Mucosa of stomach (tissue), 1 donor: ENCODE results near the gene TPSD1.
"Not testable (repeated sequence)": the region's sequence is repeated elsewhere in the genome, so short reads cannot be mapped to it uniquely, and the experiment has no call there.

ENCODE experiments used
- H3K27me3 ChIP-seq: one replicate; pipeline ENCODE4 v1.7.0; 2013; ENCODE audit warnings: mild to moderate bottlenecking, low read length; ENCODE audit not compliant: control insufficient read depth, insufficient read depth
- H3K36me3 ChIP-seq: one replicate; pipeline ENCODE4 v1.7.0; 2013; ENCODE audit warnings: low read length; ENCODE audit not compliant: control insufficient read depth, insufficient read depth
- H3K4me1 ChIP-seq: one replicate; pipeline ENCODE4 v1.7.0; 2013; ENCODE audit warnings: mild to moderate bottlenecking, low read length; ENCODE audit not compliant: control insufficient read depth, insufficient read depth
- H3K4me3 ChIP-seq: one replicate; pipeline ENCODE4 v1.7.0; 2013; ENCODE audit warnings: low read length
- H3K9ac ChIP-seq: one replicate; pipeline ENCODE4 v1.7.0; 2013; ENCODE audit warnings: mild to moderate bottlenecking, low read length, moderate library complexity
- H3K9me3 ChIP-seq: one replicate; pipeline ENCODE4 v1.7.0; 2013; ENCODE audit warnings: mild to moderate bottlenecking, low read length, moderate library complexity; ENCODE audit not compliant: control insufficient read depth
- donor health status: Pancreatic carcinoma.

Gene TPSD1

DNA sequence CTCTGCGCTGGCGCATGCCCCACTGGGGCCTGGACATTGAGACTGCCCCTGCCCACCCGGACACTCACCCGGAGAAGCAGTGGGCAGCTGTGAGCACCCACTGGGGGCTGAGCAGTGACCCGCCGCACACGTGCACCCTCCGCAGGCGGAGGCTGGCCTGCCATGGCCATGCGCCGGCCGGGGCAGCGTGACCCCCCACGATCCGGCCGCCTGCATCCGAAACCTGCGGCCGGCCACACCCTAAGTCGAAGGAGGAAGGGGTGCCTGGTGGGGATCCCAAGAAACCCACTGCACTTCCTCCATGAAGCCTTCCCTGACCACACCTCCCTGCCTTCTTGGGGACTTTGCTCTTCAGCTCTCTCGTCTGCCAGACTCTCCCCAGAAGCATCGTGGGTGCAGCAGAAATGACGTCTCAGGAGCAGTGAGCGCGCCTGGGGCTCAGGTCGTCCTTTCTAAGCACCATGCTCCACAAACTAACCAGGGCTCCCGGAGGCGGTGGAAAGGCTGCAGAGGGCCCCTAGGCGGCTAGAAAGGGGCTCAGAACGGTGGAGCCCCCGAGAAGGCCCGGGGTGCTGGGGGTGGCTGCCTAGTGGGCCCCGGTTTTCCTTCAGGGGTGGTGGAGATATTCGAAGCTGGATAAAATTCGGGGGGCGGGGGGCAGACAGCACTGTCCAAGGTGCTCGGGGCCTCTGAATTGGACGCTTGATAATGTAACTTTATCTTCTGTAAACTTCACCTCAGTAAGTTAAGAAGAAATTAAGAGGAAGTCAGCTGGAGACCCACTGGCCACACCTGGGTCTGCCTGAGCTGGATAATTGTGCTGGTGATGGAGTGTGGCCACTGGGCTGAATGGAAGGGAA, 32.3 kb upstream of the TPSD1 start:
- no peaks in the 10 kb centered on the region for H3K36me3 ChIP-seq
- H3K9ac ChIP-seq, result no peak overlapping the region
- H3K4me1 ChIP-seq, result peaks cover 13% of the 10 kb centered on the region
- no peaks in the 10 kb centered on the region for H3K9me3 ChIP-seq
- H3K27me3 ChIP-seq, result no peaks in the 10 kb centered on the region
- H3K4me3 ChIP-seq, result no peak overlapping the region

DNA sequence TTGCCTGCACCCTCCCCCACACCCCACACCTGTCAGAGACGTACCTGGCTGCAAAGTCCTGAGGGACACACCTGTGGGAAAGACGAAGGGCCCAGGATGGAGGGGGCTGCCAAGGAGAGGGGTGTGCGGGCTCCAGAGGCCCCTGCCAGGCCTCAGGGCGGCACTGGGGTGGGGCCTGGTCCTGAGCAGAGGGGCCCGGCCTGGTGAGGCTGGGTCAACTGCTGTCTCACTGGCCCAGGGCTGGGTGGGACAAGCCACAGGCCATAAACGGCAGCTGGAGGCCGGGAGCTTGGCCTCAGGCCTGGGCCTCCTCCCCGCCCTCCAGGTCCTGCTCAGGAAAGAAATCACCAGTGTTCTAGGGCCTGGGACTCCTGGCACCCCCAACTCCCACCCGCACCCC, 31.3 kb upstream of the TPSD1 start:
- no peaks in the 10 kb centered on the region for H3K9me3 ChIP-seq
- H3K4me1 ChIP-seq, result peaks cover 13% of the 10 kb centered on the region
- no peak overlapping the region for H3K4me3 ChIP-seq
- no peak overlapping the region for H3K9ac ChIP-seq
- no peaks in the 10 kb centered on the region for H3K36me3 ChIP-seq
- H3K27me3 ChIP-seq, result no peaks in the 10 kb centered on the region

GRCh38 chr16:1225051-1225451, 30.8 kb upstream of the TPSD1 start, which contains the start of gene TPSG1:
Gene TPSG1, minus strand, starts transcription at chr16:1225268. Its CDS starts 16 bp downstream, at chr16:1225252.
- Histone ChIP-seq H3K4me3 (no peak within 1 kb of the TSS), H3K27me3 (no peaks in the 10 kb centered on the region), H3K4me1 (peaks cover 13% of the 10 kb centered on the region), H3K9ac (no peak within 1 kb of the TSS), H3K9me3 (no peaks in the 10 kb centered on the region), H3K36me3 (no peaks in the 10 kb centered on the region)

- not testable (repeated sequence) for H3K4me3 ChIP-seq, H3K27me3 ChIP-seq, H3K9ac ChIP-seq, H3K9me3 ChIP-seq, H3K36me3 ChIP-seq
- H3K4me1 ChIP-seq, result peaks cover 13% of the 10 kb centered on the region
Measured at GRCh38 chr16:1225728-1226311, 30.0 kb upstream of the TPSD1 start.

DNA sequence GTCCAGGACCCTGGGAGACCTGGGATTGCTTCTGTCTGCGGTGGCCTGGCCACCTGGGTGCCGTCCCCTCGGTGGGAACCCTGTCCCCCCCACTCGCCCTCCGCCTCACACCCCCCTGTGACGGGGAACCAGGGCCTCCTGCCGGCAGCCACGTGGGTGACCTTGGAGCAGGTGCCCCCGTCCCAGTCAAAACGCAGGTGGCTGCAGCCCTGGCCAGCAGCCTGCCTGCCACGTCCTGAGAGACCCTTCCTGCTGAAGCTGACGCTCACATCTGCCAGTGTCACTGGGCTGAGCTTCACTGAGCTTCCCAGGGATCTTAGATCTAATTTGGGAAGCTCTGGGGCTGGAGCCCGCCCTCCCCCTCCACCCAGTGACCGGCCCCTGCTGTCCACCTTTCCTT, 29.2 kb upstream of the TPSD1 start:
- H3K9me3 ChIP-seq, H3K4me3 ChIP-seq, H3K9ac ChIP-seq, H3K36me3 ChIP-seq, H3K27me3 ChIP-seq: not testable (repeated sequence)
- H3K4me1 ChIP-seq, result peaks cover 13% of the 10 kb centered on the region

GRCh38 chr16:1228227-1228626, 27.6 kb upstream of the TPSD1 start:
- peaks cover 13% of the 10 kb centered on the region for H3K4me1 ChIP-seq
- not testable (repeated sequence) for H3K36me3 ChIP-seq, H3K4me3 ChIP-seq, H3K27me3 ChIP-seq, H3K9ac ChIP-seq, H3K9me3 ChIP-seq

- not testable (repeated sequence) for H3K4me3 ChIP-seq, H3K9ac ChIP-seq, H3K9me3 ChIP-seq
Measured at GRCh38 chr16:1229476-1229875, 26.4 kb upstream of the TPSD1 start.

GRCh38 chr16:1230084-1230470, 25.8 kb upstream of the TPSD1 start, which contains the start of gene TPSB2:
Gene TPSB2, minus strand, starts transcription at chr16:1230184. Its CDS starts 233 bp downstream, at chr16:1229951.
- not testable (repeated sequence) for H3K9ac ChIP-seq, H3K27me3 ChIP-seq, H3K36me3 ChIP-seq, H3K4me3 ChIP-seq, H3K9me3 ChIP-seq
- H3K4me1 ChIP-seq, result peaks cover 10% of the 10 kb centered on the region

More at GRCh38 chr16:1229476-1229875, 26.4 kb upstream of the TPSD1 start:
- not testable (repeated sequence) for H3K27me3 ChIP-seq, H3K36me3 ChIP-seq
- H3K4me1 ChIP-seq, result peaks cover 13% of the 10 kb centered on the region

DNA sequence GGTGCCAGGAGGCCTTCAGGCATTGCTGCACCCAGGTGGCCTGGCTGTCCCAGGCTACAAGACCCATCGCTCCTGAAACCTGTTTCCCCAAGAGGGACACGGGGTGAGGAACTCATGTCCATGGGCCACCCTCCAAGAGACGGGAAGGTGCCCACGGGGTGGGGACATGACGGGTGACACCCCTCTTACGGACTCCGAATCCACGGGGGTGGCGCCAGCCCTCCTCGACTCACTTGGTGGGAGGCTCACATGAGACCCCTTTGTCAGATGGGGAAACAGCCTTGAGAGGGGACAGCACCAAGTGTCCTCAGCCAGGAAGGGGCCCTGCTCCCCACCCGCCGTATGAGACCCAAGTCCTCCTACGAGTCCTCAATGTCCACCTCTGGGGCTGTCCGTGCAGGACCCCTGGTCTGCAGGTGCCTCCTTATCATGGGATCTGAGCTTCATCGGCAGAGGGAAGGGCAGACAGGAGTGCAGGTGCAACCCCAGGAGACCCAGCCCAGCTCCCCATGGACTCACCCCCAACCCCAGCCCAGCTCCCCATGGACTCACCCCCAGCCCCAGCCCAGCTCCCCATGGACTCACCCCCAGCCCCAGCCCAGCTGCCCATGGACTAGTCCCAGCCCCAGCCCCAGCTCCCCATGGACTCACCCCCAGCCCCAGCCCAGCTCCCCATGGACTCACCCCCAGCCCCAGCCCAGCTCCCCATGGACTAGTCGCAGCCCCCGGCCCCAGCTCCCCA, 25.2 kb upstream of the TPSD1 start:
- H3K9ac ChIP-seq, H3K9me3 ChIP-seq, H3K4me3 ChIP-seq, H3K27me3 ChIP-seq, H3K4me1 ChIP-seq, H3K36me3 ChIP-seq: not testable (repeated sequence)

DNA sequence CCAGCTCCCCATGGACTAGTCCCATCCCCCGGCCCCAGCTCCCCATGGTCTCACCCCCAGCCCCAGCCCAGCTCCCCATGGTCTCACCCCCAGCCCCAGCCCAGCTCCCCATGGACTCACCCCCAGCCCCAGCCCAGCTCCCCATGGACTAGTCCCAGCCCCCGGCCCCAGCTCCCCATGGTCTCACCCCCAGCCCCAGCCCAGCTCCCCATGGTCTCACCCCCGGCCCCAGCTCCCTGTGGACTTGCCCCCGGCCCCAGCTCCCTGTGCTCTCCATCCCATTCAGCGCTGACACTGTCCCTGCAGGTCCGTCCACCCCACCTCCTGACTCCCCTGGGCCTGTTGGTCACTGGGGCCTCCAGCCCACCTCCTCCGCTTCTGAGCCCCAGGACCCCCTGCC, 24.6 kb upstream of the TPSD1 start:
- H3K27me3 ChIP-seq, H3K9ac ChIP-seq, H3K9me3 ChIP-seq, H3K4me3 ChIP-seq, H3K4me1 ChIP-seq, H3K36me3 ChIP-seq: not testable (repeated sequence)

DNA sequence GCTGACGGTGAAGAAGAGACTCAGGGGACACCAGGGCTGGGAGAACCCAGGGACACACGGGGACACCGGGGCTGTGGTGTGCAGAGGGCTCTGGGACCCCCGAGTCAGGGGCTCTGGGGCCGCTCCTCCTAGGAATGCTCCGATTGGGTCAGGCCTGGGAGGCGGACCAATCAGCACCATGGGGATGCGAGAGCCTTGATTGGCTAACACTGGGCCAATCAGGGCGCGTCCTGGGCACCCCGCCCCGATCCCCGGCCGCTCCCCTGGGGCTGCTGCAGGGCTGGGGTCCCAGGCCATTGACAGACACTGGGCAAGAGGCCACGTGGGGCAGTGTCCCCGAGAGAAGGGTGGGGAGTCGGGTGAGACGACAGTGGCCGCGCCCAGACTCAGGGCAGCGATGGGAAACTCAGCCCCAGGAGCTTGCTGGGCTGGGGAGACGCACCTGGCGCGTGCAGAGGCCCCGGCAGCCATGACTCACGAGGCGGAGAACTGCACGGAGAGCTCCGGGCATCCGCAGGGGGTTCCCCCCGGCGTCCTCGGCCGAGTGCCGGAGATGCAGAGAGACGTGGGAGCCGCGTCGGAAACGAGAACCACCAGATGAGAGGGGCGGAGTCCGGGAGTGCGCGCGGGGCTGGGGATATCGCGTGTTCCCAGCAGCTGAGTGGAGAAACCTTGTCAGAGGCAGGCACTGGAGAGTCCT, 23.7 kb upstream of the TPSD1 start:
- not testable (repeated sequence) for H3K9ac ChIP-seq, H3K9me3 ChIP-seq, H3K4me3 ChIP-seq, H3K36me3 ChIP-seq, H3K27me3 ChIP-seq, H3K4me1 ChIP-seq

DNA sequence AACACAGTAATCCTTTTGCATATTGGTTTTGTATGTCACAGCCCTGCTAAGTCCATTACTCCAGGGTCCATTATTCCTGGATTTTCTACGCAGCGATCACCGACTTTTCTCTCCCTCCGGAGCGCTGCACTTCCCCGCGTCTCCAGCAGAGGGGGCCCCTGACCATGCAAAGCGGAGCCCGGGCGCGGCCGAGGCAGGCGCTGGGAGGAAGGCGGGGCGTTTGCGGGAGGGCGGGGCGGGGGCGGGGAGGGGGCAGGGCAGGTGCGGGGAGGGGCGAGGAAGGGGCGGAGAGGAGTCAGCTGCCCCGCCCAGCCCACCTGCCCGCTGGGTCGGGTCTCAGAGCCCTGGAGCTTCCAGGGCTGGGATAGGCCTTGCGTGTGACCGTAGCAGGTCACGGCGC, 19.2 kb upstream of the TPSD1 start:
- H3K9me3 ChIP-seq, H3K36me3 ChIP-seq, H3K4me1 ChIP-seq, H3K4me3 ChIP-seq, H3K9ac ChIP-seq, H3K27me3 ChIP-seq: not testable (repeated sequence)
